ENCODE data around the gene CRY2.

CRY2 gene

DNA sequence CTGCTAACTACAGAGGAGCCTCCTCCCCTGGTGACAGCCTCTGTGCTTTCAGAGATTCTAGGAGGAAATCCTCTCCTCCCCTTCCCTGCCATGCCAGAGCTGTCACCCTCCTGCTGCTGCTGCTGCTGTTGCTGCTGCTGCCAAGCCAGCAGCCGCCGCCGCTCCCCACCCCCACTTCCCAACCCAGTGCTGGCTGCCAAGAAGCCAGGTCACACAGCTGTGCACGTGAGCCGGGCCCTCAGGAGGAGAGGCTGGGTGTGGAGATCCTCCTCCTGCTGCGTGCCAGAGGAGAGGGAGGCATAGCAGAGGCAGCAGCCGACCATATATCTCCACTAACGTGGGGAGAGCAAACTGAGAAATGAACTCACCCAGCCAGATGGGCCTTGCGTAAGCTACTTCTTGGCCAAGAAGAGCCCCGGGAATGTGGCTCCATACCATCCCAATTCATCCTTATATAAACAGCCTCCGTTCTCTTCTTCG, 12.4 kb downstream of the CRY2 start:
- Histone ChIP-seq H3K27ac (ENCODE audit: low read length) (no peak overlapping the region), H4K20me1 (ENCODE audit: insufficient read depth, low read length) (peaks cover 12% of the 10 kb centered on the region), H3K4me3 (ENCODE audit: low read length) (no peak overlapping the region), H3K79me2 (ENCODE audit: low read length) (peaks cover 13% of the 10 kb centered on the region), H2AFZ (ENCODE audit: low read depth, low read length) (no peak overlapping the region), H3K4me1 (ENCODE audit: low read length) (no peaks in the 10 kb centered on the region), H3K27me3 (ENCODE audit: low read depth, low read length) (no peaks in the 10 kb centered on the region), H3K9ac (ENCODE audit: low read length) (no peak overlapping the region), H3K9me3 (ENCODE audit: insufficient read depth, low read length) (no peaks in the 10 kb centered on the region), H3K36me3 (replicated peaks; ENCODE audit: low read depth, low read length) (peaks cover 58% of the 10 kb centered on the region), H3K4me2 (ENCODE audit: low read length) (no peak overlapping the region)
- TF ChIP-seq, protein P1, sequence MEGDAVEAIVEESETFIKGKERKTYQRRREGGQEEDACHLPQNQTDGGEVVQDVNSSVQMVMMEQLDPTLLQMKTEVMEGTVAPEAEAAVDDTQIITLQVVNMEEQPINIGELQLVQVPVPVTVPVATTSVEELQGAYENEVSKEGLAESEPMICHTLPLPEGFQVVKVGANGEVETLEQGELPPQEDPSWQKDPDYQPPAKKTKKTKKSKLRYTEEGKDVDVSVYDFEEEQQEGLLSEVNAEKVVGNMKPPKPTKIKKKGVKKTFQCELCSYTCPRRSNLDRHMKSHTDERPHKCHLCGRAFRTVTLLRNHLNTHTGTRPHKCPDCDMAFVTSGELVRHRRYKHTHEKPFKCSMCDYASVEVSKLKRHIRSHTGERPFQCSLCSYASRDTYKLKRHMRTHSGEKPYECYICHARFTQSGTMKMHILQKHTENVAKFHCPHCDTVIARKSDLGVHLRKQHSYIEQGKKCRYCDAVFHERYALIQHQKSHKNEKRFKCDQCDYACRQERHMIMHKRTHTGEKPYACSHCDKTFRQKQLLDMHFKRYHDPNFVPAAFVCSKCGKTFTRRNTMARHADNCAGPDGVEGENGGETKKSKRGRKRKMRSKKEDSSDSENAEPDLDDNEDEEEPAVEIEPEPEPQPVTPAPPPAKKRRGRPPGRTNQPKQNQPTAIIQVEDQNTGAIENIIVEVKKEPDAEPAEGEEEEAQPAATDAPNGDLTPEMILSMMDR (IDR thresholded peaks at IDR 0.05; ENCODE audit: low read depth, low read length) = no peak
- no peak for TF ChIP-seq EZH2phosphoT487 (IDR thresholded peaks at IDR 0.05; ENCODE audit: low read depth)

DNA sequence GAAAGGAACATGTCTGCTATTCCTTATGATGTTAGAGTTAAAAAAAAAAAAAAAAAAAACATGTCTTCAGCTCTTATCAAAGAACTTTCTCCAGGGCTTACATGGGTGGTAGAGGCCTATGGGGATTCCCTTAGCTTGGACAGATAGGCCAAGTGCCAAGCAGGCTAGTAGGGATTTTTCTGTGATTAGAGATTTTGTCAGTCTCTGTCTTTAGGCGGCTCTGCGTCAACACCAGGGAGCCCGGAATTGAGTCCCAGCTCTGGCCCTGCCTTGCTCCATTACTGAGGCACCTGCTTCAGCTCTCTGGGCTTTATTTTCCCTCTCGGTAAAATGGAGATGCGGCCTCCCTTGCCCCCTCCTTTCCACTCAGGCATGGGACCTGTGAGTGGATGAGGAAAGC, 13.1 kb downstream of the CRY2 start:
- Histone ChIP-seq H4K20me1 (ENCODE audit: insufficient read depth, low read length) (peaks cover 6% of the 10 kb centered on the region), H2AFZ (ENCODE audit: low read depth, low read length) (no peak overlapping the region), H3K27ac (ENCODE audit: low read length) (no peak overlapping the region), H3K4me3 (ENCODE audit: low read length) (no peak overlapping the region), H3K27me3 (ENCODE audit: low read depth, low read length) (no peaks in the 10 kb centered on the region), H3K79me2 (ENCODE audit: low read length) (0 out of 2 replicates have a peak, but pooled peaks cover 8% of the 10 kb centered on the region), H3K4me1 (ENCODE audit: low read length) (no peaks in the 10 kb centered on the region), H3K36me3 (replicated peaks; ENCODE audit: low read depth, low read length) (peaks cover 62% of the 10 kb centered on the region), H3K9me3 (ENCODE audit: insufficient read depth, low read length) (no peaks in the 10 kb centered on the region), H3K4me2 (ENCODE audit: low read length) (no peak overlapping the region), H3K9ac (ENCODE audit: low read length) (no peak overlapping the region)
- TF ChIP-seq, protein P1 (IDR thresholded peaks at IDR 0.05; ENCODE audit: low read depth, low read length) = no peak
- TF ChIP-seq EZH2phosphoT487 (IDR thresholded peaks at IDR 0.05; ENCODE audit: low read depth) = no peak

DNA sequence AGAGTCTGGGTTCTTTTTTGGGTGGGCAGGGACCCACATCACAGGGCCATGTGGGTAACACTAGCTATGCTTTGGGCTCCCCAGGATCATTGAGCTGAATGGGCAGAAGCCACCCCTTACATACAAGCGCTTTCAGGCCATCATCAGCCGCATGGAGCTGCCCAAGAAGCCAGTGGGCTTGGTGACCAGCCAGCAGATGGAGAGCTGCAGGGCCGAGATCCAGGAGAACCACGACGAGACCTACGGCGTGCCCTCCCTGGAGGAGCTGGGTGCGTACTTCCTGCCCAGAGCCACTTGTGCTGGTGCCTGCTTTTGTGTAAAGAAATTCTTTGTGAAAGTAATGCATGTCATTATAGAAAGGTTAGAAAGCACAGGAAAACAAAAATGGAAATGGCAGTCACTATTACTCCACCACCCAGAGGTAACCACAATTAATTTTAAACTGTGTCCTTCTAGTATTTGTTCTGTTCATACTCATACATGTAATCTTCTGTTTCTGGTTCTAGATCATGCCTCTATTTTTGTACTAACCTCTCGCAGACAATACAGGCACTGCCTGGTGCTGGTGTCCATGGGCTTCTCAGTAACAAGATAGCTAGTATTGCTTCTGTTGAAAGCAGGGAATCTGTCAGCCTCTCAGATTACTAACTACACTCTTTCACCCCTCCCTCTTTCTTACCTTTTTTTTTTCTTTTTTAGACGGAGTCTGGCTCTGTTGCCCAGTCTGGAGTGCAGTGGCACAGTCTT, 13.7 kb downstream of the CRY2 start:
- TF ChIP-seq, protein P1 (IDR thresholded peaks at IDR 0.05; ENCODE audit: low read depth, low read length) = no peak
- no peak for TF ChIP-seq EZH2phosphoT487 (IDR thresholded peaks at IDR 0.05; ENCODE audit: low read depth)
- no peaks in the 10 kb centered on the region for H3K9me3 ChIP-seq (ENCODE audit: insufficient read depth, low read length)
- no peaks in the 10 kb centered on the region for H3K4me1 ChIP-seq (ENCODE audit: low read length)
- H3K27me3 ChIP-seq (ENCODE audit: low read depth, low read length) = no peaks in the 10 kb centered on the region
- no peaks in the 10 kb centered on the region; the same call in 1 of the 2 replicates for H4K20me1 ChIP-seq (ENCODE audit: insufficient read depth, low read length)
- H3K79me2 ChIP-seq (ENCODE audit: low read length) = 0 out of 2 replicates have a peak, but pooled peaks cover 2% of the 10 kb centered on the region
- H3K4me3 ChIP-seq (ENCODE audit: low read length) = no peak overlapping the region
- no peak overlapping the region for H3K27ac ChIP-seq (ENCODE audit: low read length)
- no peak overlapping the region for H3K9ac ChIP-seq (ENCODE audit: low read length)
- H3K4me2 ChIP-seq (ENCODE audit: low read length) = no peak overlapping the region
- peaks cover 56% of the 10 kb centered on the region for H3K36me3 ChIP-seq (replicated peaks; ENCODE audit: low read depth, low read length)
- H2AFZ ChIP-seq (ENCODE audit: low read depth, low read length) = no peak overlapping the region

DNA sequence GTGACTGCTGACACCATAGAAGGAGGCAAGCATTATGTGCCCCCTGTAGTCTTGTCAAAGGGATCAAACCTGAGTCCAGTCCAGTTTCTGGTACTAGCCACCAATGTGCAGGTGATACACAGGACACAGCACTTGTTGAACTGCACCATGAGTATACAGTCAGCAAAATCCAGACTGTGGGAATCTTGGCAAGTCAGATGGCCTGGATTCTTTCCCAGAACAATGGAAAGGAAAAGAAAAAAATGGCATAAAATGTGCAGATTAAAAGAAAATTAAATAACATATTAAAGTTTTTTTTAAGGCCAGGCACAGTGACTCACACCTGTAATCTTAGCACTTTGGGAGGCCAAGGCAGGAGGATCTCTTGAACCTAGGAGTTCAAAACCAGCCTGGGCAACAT, 16.8 kb downstream of the CRY2 start:
- Histone ChIP-seq H3K79me2 (ENCODE audit: low read length) (no peaks in the 10 kb centered on the region), H3K9me3 (ENCODE audit: insufficient read depth, low read length) (no peaks in the 10 kb centered on the region), H3K9ac (ENCODE audit: low read length) (no peak overlapping the region), H3K4me1 (ENCODE audit: low read length) (no peaks in the 10 kb centered on the region), H3K27me3 (ENCODE audit: low read depth, low read length) (no peaks in the 10 kb centered on the region), H3K4me2 (ENCODE audit: low read length) (no peak overlapping the region), H3K4me3 (ENCODE audit: low read length) (no peak overlapping the region), H2AFZ (ENCODE audit: low read depth, low read length) (no peak overlapping the region), H3K27ac (ENCODE audit: low read length) (no peak overlapping the region), H3K36me3 (replicated peaks; ENCODE audit: low read depth, low read length) (peaks cover 52% of the 10 kb centered on the region), H4K20me1 (ENCODE audit: insufficient read depth, low read length) (no peaks in the 10 kb centered on the region; the same call in 1 of the 2 replicates)
- no peak for TF ChIP-seq EZH2phosphoT487 (IDR thresholded peaks at IDR 0.05; ENCODE audit: low read depth)
- TF ChIP-seq, protein P1 (IDR thresholded peaks at IDR 0.05; ENCODE audit: low read depth, low read length) = no peak
